Right hindlimb (tissue), 1 donor: ENCODE results near the gene NUDT2.

Source experiments
- DNase-seq: peaks from one replicate; pipeline ENCODE4 v3.0.0-alpha.2; 2018

NUDT2 gene

DNA sequence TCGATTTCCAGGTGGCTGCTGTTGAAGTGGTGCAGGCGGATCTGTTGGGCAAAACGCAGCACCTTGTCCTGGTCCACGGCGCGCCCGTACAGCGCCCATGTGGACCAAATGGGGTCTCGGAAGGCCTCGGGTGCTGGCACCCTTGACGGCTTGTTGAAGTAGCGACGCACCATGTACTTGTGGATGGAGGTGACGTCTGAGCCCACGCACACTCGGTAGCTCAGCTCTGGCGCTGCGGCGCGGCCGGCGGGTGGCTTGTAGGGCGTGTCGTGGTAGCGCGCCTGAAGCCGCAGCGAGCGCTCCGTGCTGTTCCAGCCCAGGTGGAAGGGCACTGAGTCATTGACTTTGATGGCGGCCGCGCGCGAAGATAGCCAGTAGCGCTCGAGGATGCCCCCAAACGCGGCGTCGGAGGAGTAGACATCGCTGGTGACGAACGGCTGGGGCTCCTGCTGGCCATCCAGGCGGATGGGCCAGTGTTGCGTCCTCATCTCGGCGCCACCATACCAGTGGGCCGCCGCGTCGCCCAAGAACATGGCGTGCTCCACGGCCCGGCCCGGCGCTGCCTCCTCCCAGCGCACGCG lies 42.6 kb downstream of the NUDT2 start:
- no peak for DNase-seq

DNA sequence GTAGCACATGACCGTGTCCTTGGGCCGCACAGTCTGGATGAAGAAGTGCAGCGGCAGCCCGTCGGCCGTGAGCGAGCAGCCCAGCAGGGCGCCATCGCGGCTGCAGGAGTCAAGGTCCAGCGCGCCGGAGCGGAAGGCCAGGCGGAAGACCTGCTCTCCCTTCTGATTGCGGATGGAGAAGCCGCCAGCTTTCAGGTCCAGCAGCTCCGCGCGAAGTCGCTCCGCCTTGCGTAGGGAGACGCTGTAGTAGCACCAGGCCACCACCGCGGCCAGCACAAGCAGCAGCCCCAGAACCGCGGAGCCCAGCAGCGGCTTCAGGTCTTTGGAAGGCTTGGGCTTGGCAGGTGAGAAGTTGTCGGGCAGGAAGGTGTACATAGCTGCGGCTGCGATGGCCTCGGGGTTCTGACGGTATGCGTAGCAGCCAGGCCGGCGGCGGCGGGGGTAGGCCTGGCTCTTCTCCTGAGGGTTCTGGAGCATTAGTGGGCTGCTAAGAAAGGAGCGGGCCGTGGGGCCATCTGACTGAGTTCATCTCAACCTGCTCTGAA lies 43.2 kb downstream of the NUDT2 start:
- no peak for DNase-seq

- no peak for DNase-seq
Measured at GRCh38 chr9:34373749-34374148, 44.4 kb downstream of the NUDT2 start.

DNA sequence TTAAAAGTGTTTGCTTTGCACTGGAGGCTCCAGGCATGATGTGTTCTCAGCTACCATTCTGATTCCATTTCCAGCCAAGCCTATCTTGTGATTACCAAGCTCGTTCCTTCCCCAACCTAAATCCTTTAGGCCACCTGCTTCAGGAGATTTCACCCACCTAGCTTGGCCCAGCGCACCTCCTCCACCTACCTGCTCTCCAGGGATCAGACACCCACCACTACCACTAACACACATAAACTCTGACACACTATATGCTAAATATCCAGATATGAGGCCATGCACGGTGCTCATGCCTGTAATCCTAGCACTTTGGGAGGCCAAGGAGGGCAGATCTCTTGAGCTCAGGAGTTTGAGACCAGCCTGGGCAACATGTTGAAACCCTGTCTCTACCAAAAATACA lies 45.0 kb downstream of the NUDT2 start:
- DNase-seq = no peak

GRCh38 chr9:34374905-34375552 lies 45.7 kb downstream of the NUDT2 start:
- no peak for DNase-seq

GRCh38 chr9:34375901-34376595 lies 46.7 kb downstream of the NUDT2 start:
- DNase-seq = peak; percentile 58

DNA sequence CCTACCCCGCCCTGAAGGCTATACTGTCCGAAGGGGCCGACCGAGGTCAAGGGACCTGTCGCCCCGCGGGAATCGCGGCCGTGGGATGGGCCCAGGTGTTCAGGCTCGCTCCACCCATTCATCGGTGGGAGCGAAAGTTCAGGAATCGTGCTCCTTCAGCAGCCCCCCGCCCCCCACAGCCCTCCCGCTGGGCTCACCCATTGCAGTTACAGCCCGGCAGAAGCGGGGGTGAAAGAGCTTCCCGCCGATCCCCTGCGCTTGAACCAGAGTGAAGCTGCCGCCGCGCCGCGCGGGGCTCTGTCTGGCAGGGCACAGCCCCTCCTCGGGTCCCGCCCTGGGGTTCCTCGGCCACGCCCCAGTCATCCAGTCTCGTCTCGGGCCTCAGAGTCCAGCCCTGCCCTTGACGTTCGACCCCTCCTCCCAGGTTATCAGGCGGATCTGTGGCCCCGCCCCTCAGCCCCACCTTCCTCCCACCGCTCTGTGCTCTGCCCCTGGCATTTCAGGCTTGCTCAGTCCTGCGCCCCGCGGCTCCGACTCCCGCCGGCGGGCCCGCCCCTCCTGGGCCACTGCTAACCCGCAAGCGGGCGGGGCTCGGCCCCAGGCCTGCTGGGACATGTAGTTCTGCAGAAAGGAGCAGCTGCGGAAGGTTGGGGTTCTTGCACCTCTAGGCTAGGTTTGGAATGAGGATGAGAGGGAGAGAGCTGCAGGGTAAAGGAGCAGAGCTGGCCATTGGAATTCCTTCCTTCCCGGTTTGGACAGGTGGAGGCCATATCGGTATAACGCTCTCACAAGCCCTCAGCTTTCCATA lies 47.4 kb downstream of the NUDT2 start, which contains the start of gene MYORG:
TSS of gene MYORG (minus strand) at position 303 of the 808 bp plus-strand sequence. CDS start 3,955 bp downstream, outside the sequence.
- DNase-seq = peak; percentile 91

- peak; percentile 49 for DNase-seq
Measured at GRCh38 chr9:34377404-34377746, 48.0 kb downstream of the NUDT2 start.

DNA sequence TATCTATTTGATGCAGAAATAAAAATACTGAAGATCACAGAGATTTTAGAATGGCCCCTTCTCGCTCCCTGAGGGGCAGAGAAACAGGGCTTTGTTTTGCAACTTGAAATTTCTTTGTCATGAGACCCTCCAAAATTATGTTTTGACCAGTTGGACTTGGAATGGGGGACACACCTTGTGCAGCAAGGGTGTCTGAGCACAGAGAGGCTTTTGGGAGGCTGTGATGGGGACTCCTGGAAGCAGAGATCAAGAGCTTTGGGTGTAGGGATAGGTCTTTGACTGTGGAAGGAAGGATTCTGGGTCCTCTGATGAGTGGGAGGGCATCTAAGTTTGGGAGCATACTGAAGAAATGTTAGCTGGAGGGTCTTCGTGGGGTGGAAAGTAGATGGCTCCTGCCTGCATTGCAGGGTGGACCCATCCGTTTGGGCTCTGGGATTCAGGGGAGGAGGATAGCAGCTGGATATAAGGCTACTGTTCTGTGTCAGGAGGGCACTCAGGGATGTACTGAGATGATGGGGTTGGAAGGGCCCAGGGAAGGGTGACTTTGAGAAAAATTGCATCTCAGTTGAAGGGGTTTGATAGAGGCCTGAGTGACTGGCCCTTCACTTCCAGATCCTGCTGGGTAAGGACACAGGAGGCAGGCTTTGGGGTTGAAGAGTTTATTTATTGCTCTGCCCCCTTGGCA lies 49.1 kb downstream of the NUDT2 start:
- DNase-seq = no peak

- DNase-seq = peak; percentile 90
Measured at GRCh38 chr9:34379334-34380033, 50.1 kb downstream of the NUDT2 start.

DNA sequence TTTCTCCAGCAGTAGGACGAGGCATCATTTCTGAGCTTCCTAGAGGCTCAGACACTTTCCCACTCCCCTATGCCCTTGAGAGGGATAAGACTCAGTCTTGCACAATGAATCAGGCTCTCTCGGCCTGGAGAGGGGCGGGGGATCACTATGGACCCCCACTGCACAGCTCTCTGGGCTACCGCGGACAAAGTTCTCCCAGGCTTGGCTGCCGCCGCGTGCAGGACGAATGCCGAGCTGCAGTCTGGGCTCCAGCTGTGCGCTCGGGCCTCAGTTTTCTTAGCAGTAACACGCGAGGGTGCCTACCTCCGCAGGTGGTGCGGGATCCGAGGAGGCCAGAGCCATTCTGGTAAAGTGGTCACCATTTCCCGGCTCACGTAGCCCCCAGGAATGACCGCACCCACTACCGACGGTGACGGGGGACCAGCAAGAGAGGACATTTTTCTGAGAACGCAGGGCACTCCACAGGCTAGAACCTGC lies 50.7 kb downstream of the NUDT2 start:
- no peak for DNase-seq

GRCh38 chr9:34380511-34381315 lies 51.3 kb downstream of the NUDT2 start:
- peak; percentile 89 for DNase-seq

DNA sequence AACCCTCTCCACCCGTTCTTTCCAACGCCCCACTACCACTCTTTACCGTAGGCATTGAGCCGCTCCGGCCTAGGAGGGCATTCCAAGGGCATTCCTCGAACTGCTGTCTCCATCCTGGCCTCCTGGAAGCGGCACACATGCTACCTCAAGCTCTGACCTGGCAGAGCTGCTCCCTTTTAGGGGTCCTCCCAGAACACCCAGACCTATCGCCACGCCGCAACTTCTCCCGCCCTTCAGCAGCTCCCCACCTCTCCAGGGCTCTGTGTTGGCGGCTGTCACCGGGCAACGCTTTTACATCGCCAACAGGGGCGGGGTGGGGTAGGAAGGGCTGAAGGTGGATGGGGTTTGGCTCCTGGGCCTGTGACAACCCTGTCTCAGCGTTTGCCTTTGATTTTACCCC lies 52.0 kb downstream of the NUDT2 start:
- DNase-seq = no peak

- no peak for DNase-seq
Measured at GRCh38 chr9:34382054-34382453, 52.7 kb downstream of the NUDT2 start.

DNA sequence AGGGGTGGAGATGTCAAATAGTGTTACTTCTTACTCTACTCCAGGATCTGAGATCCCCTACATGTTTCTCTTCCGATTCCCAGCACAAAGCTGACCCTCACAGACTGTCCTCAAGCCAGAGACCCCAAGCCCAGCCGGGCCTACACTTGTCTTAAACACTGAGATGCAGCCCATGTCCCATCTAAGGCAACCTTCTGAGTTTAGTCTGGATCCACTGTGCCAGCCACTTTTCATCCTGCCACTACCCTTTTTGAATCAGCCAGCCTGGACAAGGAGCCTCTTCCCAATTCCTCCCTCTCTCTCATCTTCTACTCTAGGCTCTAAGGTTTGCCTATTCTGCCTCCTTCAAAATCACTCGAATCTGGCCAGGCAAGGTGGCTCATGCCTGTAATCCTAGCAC lies 53.5 kb downstream of the NUDT2 start:
- no peak for DNase-seq

GRCh38 chr9:34383904-34384303 lies 54.5 kb downstream of the NUDT2 start:
- DNase-seq = no peak

DNA sequence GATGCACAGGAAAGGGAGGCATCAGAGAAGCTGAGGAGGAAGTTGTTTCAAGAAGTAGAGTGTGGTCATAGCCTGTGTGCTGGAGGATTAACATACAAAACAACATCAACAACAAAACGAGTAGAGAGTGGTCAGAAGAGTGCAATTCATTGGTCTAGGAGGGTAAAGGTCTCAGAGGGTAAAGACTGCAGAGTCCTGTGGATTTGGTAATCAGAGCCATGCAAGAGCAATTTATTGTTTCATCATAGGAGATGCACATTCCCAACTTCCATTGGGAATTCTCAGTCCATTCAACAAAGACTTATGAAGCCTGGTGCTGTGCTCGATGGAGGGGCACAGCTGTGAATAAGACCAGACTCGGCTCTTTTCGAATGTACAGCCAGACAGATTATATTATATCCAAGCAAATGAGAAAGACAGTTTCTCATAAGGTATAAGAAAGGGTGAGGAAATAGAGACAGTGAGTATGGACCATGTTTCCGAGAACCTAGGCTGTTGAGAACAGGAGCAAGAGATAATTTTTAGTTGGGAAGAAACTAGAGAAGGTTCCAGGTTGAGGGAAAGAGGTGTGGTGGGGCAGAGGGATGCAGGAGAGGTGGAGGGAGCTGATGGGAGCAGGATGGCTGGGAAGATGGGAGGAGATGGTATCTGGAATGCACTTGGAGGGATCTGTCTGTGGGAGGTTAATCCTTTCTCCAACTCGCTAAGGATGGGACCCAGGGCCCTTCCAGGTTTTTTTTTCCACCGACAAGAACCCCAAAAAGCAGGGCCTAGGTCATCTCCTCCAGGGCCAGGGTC lies 55.2 kb downstream of the NUDT2 start:
- no peak for DNase-seq

- DNase-seq = no peak
Measured at GRCh38 chr9:34385561-34386230, 56.3 kb downstream of the NUDT2 start.

- DNase-seq = no peak
Measured at GRCh38 chr9:34386656-34387055, 57.3 kb downstream of the NUDT2 start.
